NCI-H1092 treated with DMSO at 0.1 percent for 48 hours (cell line): ENCODE results near the gene PARN.
"Not testable (repeated sequence)": the region's sequence is repeated elsewhere in the genome, so short reads cannot be mapped to it uniquely, and the experiment has no call there.

Experiments
- DNase-seq: peaks from one replicate; lab custom pipeline; 2025; lab: John Stamatoyannopoulos, UW

The PARN gene

GRCh38 chr16:14629919-14630619 lies at the start of gene PARN:
PARN (minus strand) TSS chr16:14630260; CDS start chr16:14630125, 135 bp downstream.
- DNase-seq = peak; percentile 96

GRCh38 chr16:14678748-14679497 lies 48.9 kb upstream of the PARN start:
- DNase-seq = no peak

- no peak for DNase-seq
These were observed 47.6 kb upstream of the PARN start for GRCh38 chr16:14677627-14678026.

- no peak for DNase-seq
These were observed 46.6 kb upstream of the PARN start for GRCh38 chr16:14676633-14677032.

- no peak for DNase-seq
These were observed 42.4 kb upstream of the PARN start for GRCh38 chr16:14672403-14672971.

- peak; percentile 19 for DNase-seq
These were observed 39.7 kb upstream of the PARN start for GRCh38 chr16:14669776-14670175.

- no peak for DNase-seq
These were observed 38.6 kb upstream of the PARN start for GRCh38 chr16:14668556-14669223.

GRCh38 chr16:14667347-14668266 lies 37.5 kb upstream of the PARN start:
- DNase-seq = no peak

- no peak for DNase-seq
These were observed 28.0 kb upstream of the PARN start for GRCh38 chr16:14658063-14658462.

GRCh38 chr16:14652726-14653125 lies 22.7 kb upstream of the PARN start:
- DNase-seq = no peak

- no peak for DNase-seq
These were observed 20.6 kb upstream of the PARN start for GRCh38 chr16:14650629-14651028.

- DNase-seq = no peak
These were observed 19.8 kb upstream of the PARN start for GRCh38 chr16:14649816-14650215.

- DNase-seq = no peak
These were observed 11.9 kb upstream of the PARN start for GRCh38 chr16:14641926-14642325.

- DNase-seq = no peak
These were observed 11.1 kb upstream of the PARN start for GRCh38 chr16:14641206-14641605.

GRCh38 chr16:14640538-14640937 lies 10.5 kb upstream of the PARN start:
- DNase-seq = no peak

- DNase-seq = not testable (repeated sequence)
These were observed 6.8 kb upstream of the PARN start for GRCh38 chr16:14636951-14637240.

GRCh38 chr16:14636179-14636950 lies 6.3 kb upstream of the PARN start:
- DNase-seq = not testable (repeated sequence)

GRCh38 chr16:14635395-14636165 lies 5.5 kb upstream of the PARN start:
- DNase-seq = no peak

- DNase-seq = no peak
These were observed 4.3 kb upstream of the PARN start for GRCh38 chr16:14634389-14634725.
